NT2/D1 (cell line): ENCODE results near the gene FHOD1.

ENCODE experiments used
- YY1 ChIP-seq: IDR thresholded peaks from 2 replicates; pipeline ENCODE4 v1.6.1; 2011; ENCODE audit not compliant: insufficient read length, insufficient read depth
- ZNF274 ChIP-seq: IDR thresholded peaks from 2 replicates; pipeline ENCODE4 v1.6.1; 2011; ENCODE audit warnings: mild to moderate bottlenecking, low read depth, low read length

DNA sequence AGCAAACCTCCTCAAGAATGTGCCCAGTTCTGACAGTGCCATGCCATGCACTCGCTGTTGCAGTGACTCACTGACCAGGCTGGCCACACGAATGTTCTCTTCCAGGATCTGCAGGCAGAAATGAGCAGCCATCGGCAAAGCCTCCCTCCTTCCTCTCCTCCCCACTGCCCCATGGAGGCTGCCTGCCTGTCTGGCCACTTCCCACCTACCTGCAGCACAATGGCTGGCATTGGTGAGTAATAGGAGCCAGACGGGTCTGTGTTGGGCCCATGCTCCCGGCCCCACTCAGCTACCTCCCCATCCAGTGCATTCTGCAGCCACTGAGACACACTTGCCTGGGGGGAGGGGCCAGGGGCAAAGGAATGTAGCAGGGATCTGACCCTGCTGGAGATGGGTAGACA, 60.7 kb downstream of the FHOD1 start:
- TF ChIP-seq YY1 (no peak), ZNF274 (no peak)
